GM12878 (cell line): Measurements from ENCODE around the gene PDLIM3. TPM values are rescaled to one million over a fixed set of nuclear protein-coding genes. Genes with fewer than 3 reads are reported as not detected.

ENCODE experiments used
- ATAC-seq: fragments of 200-7000 bp; cut with Tn5 transposase; 3 replicates; pipeline ENCODE4 v1.9.1; 2020; ENCODE audit warnings: mild to moderate bottlenecking, moderate library complexity
- BruUV-seq: library from RNA; stranded (reverse); fragments of 400-500 nt; replicated peaks from 2 replicates; lab custom pipeline; 2021; lab: Mats Ljungman, UMichigan
- CTCF ChIA-PET: fragments of 300-600 bp; sonication (Branson Sonifier 250); formaldehyde crosslinking; extraction: SDS; loops from one replicate; lab custom pipeline; 2021; ENCODE audit warnings: inconsistent platforms; lab: Yijun Ruan, JAX
- POLR2A ChIA-PET: fragments of 350-600 bp; formaldehyde crosslinking; extraction: SDS; loops from one replicate; lab custom pipeline; 2021; ENCODE audit warnings: inconsistent platforms; lab: Charles Lee
- RAD21 ChIA-PET: fragments of 300-600 bp; sonication (Branson Sonifier 250); formaldehyde crosslinking; loops from one replicate; lab custom pipeline; 2023; ENCODE audit warnings: antibody characterized with exemption; ENCODE audit not compliant: unreplicated experiment; lab: Charles Lee
- SMC1A ChIA-PET: fragments of 300-600 bp; sonication (Branson Sonifier 250); formaldehyde crosslinking; loops from one replicate; lab custom pipeline; 2023; ENCODE audit not compliant: unreplicated experiment, uncharacterized antibody; lab: Charles Lee
- DNase-seq: peaks from one replicate; pipeline ENCODE4 v3.0.0-alpha.2; 2011; ENCODE audit warnings: low read depth, low spot score
- FAIRE-seq: peaks from 3 replicates; lab custom pipeline; 2011; peaks lifted over from hg19 to GRCh38; lab: Jason Lieb, UNC
- H2AFZ ChIP-seq: 2 replicates; pipeline ENCODE4 v1.6.0; 2011; ENCODE audit warnings: low read depth, low read length, control low read depth; ENCODE audit not compliant: control insufficient read depth
- H3K27ac ChIP-seq: 2 replicates; pipeline ENCODE4 v1.5.1; 2011; ENCODE audit warnings: control low read depth; ENCODE audit not compliant: control insufficient read depth, insufficient read depth
- H3K27me3 ChIP-seq, 2 experiments: replicated peaks in 1 of 2; 2 replicates each; pipeline versions ENCODE4 v1.6.0 to v1.6.1; 2011; ENCODE audit warnings: low read length in 1 of 2; ENCODE audit not compliant: control insufficient read depth in 2 of 2, insufficient read depth in 2 of 2
- H3K36me3 ChIP-seq, 2 experiments: 2 replicates each; pipeline ENCODE4 v1.5.1; 2011; ENCODE audit warnings: low read length in 1 of 2; ENCODE audit not compliant: control insufficient read depth in 2 of 2, insufficient read depth in 2 of 2
- H3K4me1 ChIP-seq: 2 replicates; pipeline ENCODE4 v1.6.1; 2011; ENCODE audit warnings: mild to moderate bottlenecking, low read length, moderate library complexity, mixed read lengths; ENCODE audit not compliant: control insufficient read depth, insufficient read depth
- H3K4me2 ChIP-seq: 2 replicates; pipeline ENCODE4 v1.6.0; 2011; ENCODE audit warnings: control low read depth; ENCODE audit not compliant: control insufficient read depth, insufficient read depth
- H3K4me3 ChIP-seq: fragments of 200-600 bp; sonication (generic); 2 replicates; pipeline ENCODE4 v1.5.1; 2016
- H3K79me2 ChIP-seq: 2 replicates; pipeline ENCODE4 v1.6.0; 2011; ENCODE audit warnings: low read length; ENCODE audit not compliant: control insufficient read depth, insufficient read depth
- H3K9ac ChIP-seq: 2 replicates; pipeline ENCODE4 v1.8.0; 2011; ENCODE audit warnings: low read length, control low read depth, mixed read lengths; ENCODE audit not compliant: control insufficient read depth, insufficient read depth
- H3K9me3 ChIP-seq: replicated peaks from 3 replicates; pipeline ENCODE4 v1.5.1; 2011; ENCODE audit warnings: mild to moderate bottlenecking, low read length; ENCODE audit not compliant: control insufficient read depth, insufficient read depth
- H4K20me1 ChIP-seq: 2 replicates; pipeline ENCODE4 v1.6.0; 2011; ENCODE audit not compliant: control insufficient read depth, insufficient read depth
- CHD2 ChIP-seq: IDR thresholded peaks from 2 replicates; pipeline ENCODE4 v1.6.1; 2011; ENCODE audit warnings: low read depth, low read length, improper control_type of control experiment, borderline replicate concordance
- CREB1 ChIP-seq: IDR thresholded peaks from 2 replicates; pipeline ENCODE4 v1.6.1; 2012; ENCODE audit warnings: low read depth, mild to moderate bottlenecking, inconsistent platforms
- CTCF ChIP-seq, 3 experiments: IDR thresholded peaks in 2 of 3; conservative IDR thresholded peaks in 1 of 3; 2 replicates each; pipeline ENCODE4 v1.5.1; 2011; ENCODE audit warnings: low read depth in 3 of 3, low read length in 3 of 3, mild to moderate bottlenecking in 3 of 3, control low read depth in 2 of 3, moderate library complexity in 2 of 3, inconsistent platforms in 1 of 3, mixed read lengths in 1 of 3; ENCODE audit not compliant: control insufficient read depth in 2 of 3, insufficient read depth in 1 of 3; ENCODE audit errors: extremely low read depth in 1 of 3
- GABPA ChIP-seq: IDR thresholded peaks from 2 replicates; pipeline ENCODE4 v1.6.1; 2014; ENCODE audit warnings: antibody characterized with exemption, low read depth, mild to moderate bottlenecking, inconsistent platforms
- MAX ChIP-seq: IDR thresholded peaks from 2 replicates; pipeline ENCODE4 v1.6.1; 2012; ENCODE audit warnings: low read depth, low read length, improper control_type of control experiment
- NR2C2 ChIP-seq: IDR thresholded peaks from 2 replicates; pipeline ENCODE4 v1.6.1; 2011; ENCODE audit warnings: borderline replicate concordance, low read depth; ENCODE audit not compliant: control insufficient read depth, insufficient read length
- PAX5 ChIP-seq: IDR thresholded peaks from 2 replicates; pipeline ENCODE4 v1.6.1; 2011; ENCODE audit warnings: low read depth, low read length, borderline replicate concordance
- PML ChIP-seq: IDR thresholded peaks from 2 replicates; pipeline ENCODE4 v1.6.1; 2012; ENCODE audit warnings: low read length, inconsistent platforms
- POU2F2 ChIP-seq: IDR thresholded peaks from 3 replicates; pipeline ENCODE4 v1.6.1; 2011; ENCODE audit warnings: low read depth, mild to moderate bottlenecking, low read length, borderline replicate concordance
- SIN3A ChIP-seq: IDR thresholded peaks from 2 replicates; pipeline ENCODE4 v1.6.1; 2012; ENCODE audit warnings: low read depth, low read length, improper control_type of control experiment
- SKIL ChIP-seq: fragments of 450-650 bp; IDR thresholded peaks from 2 replicates; pipeline ENCODE4 v1.6.1; 2017; ENCODE audit warnings: mild to moderate bottlenecking, low read depth, inconsistent platforms; ENCODE audit not compliant: poor library complexity, severe bottlenecking
- STAT1 ChIP-seq: fragments of 450-650 bp; conservative IDR thresholded peaks from 2 replicates; pipeline ENCODE4 v1.6.1; 2014; ENCODE audit warnings: antibody characterized with exemption, mild to moderate bottlenecking
- TCF12 ChIP-seq: IDR thresholded peaks from 2 replicates; pipeline ENCODE4 v1.6.1; 2011; ENCODE audit warnings: low read depth, mild to moderate bottlenecking, low read length
- TCF3 ChIP-seq: IDR thresholded peaks from 2 replicates; pipeline ENCODE4 v1.6.1; 2012; ENCODE audit warnings: low read depth, mild to moderate bottlenecking, low read length, borderline replicate concordance; ENCODE audit not compliant: insufficient read depth
- WGBS: methylation state at CpG from one replicate; pipeline ENCODE4 v1.1.6; 2016; ENCODE audit warnings: low lambda C conversion rate; ENCODE audit not compliant: insufficient replicate concordance, insufficient coverage; ENCODE audit errors: missing lambda C conversion rate; 5-methylcytosine and 5-hydroxymethylcytosine counted together
- in situ Hi-C: fragments of 300-500 bp; cut with MboI; formaldehyde crosslinking; loops from 9 replicates; pipeline ENCODE4 v1.14.3; 2018; ENCODE audit warnings: mixed read lengths
- intact Hi-C: fragments of 100-400 bp; cut with micrococcal nuclease; formaldehyde crosslinking; loops from one replicate; pipeline ENCODE4 v1.14.2; 2022; ENCODE audit not compliant: unreplicated experiment
- polyA plus RNA-seq, 11 experiments: library from polyadenylated mRNA; depleted of rRNA in 4 of 11; unstranded in 6 of 11; stranded (reverse) in 5 of 11; fragments of >200 nt; fragmentation: Nextera tagmentation in 4 of 11; fragmentation: Illumina TruSeq in 1 of 11; extraction: Ambion mirVana in 4 of 11; extraction: Trizol in 1 of 11; gene quantifications; 1 replicate in 1 of 11; 2 replicates in 10 of 11; pipeline versions ENCODE4 v1.2.1 to v1.2.3, GENCODE V29; 2011 to 2016; ENCODE audit warnings: inconsistent platforms in 2 of 11, missing spikeins in 2 of 11, low read depth in 1 of 11
- total RNA-seq, 4 experiments: library from RNA; depleted of rRNA in 3 of 4; stranded (reverse); fragments of >200 nt in 3 of 4; fragmentation: Illumina TruSeq in 1 of 4; extraction: Trizol in 1 of 4; gene quantifications; 2 replicates each; pipeline versions ENCODE4 v1.2.1 to v1.2.3, GENCODE V29; 2013 to 2021

PDLIM3 gene
- total and polyA plus RNA-seq, 10 of the 15 experiments (the other 5 are each of a cell fraction or from before 2014, with no cell fraction given) = 0.04 to 0.43 (median 0.08) TPM; not detected in 7

GRCh38 chr4:185468999-185469398, 66.3 kb downstream of the PDLIM3 start:
- H3K79me2 ChIP-seq = no peaks in the 10 kb centered on the region; the same call in none of the 2 replicates
- no peak for ATAC-seq
- BruUV-seq = no TSS peak
- H2AFZ ChIP-seq = no peak overlapping the region
- no peak overlapping the region for H3K4me2 ChIP-seq
- intact Hi-C loops = no loop called here
- no peaks in the 10 kb centered on the region for H3K36me3 ChIP-seq
- ChIA-PET POLR2A (no interaction called here), CTCF (no interaction called here), SMC1A (no interaction called here), RAD21 (no interaction called here)
- DNase-seq = no peak
- H4K20me1 ChIP-seq = no peaks in the 10 kb centered on the region
- in situ Hi-C loops = no loop called here
- peaks cover 13% of the 10 kb centered on the region for H3K4me1 ChIP-seq
- no peak overlapping the region for H3K9ac ChIP-seq
- no peak overlapping the region for H3K4me3 ChIP-seq
- peaks cover 0 to 2% of the 10 kb centered on the region in 2 experiments; a peak in 1 of 4 replicates for H3K27me3 ChIP-seq
- TF ChIP-seq TCF3 (no peak), SIN3A (no peak), STAT1 (no peak)
- no peak for FAIRE-seq
- H3K27ac ChIP-seq = no peak overlapping the region
- no peaks in the 10 kb centered on the region; the same call in 2 of the 3 replicates for H3K9me3 ChIP-seq
- 49% methylated on average over 2 of the region's 2 CpGs for WGBS

- H3K9me3 ChIP-seq = no peaks in the 10 kb centered on the region; the same call in 2 of the 3 replicates
- ATAC-seq = no peak
- 83% methylated on average over 8 of the region's 8 CpGs for WGBS
- POLR2A ChIA-PET = no interaction called here
- H3K27ac ChIP-seq = no peak overlapping the region
- FAIRE-seq = no peak
- in situ Hi-C loops (no loop called here), intact Hi-C loops (no loop called here)
- no peak overlapping the region for H2AFZ ChIP-seq
- BruUV-seq = no TSS peak
- no peak overlapping the region for H3K4me2 ChIP-seq
- no peaks in the 10 kb centered on the region for H4K20me1 ChIP-seq
- no peak for DNase-seq
- RAD21 ChIA-PET = no interaction called here
- peaks cover 13% of the 10 kb centered on the region for H3K4me1 ChIP-seq
- SMC1A ChIA-PET = no interaction called here
- CTCF ChIA-PET = no interaction called here
- H3K27me3 ChIP-seq = peaks cover 0 to 2% of the 10 kb centered on the region in 2 experiments; a peak in 1 of 4 replicates
- H3K79me2 ChIP-seq = no peaks in the 10 kb centered on the region; the same call in none of the 2 replicates
- H3K4me3 ChIP-seq = no peak overlapping the region
- H3K9ac ChIP-seq = no peak overlapping the region
- no peaks in the 10 kb centered on the region for H3K36me3 ChIP-seq
- no peak for TF ChIP-seq CTCF (IDR thresholded peaks at IDR 0.05 in 2 of 3, conservative IDR thresholded peaks at IDR 0.05 in 1 of 3; ENCODE audit: control insufficient read depth in 2 of 3, extremely low read depth in 1 of 3, insufficient read depth in 1 of 3, low read depth in 3 of 3, low read length in 3 of 3)
- no peak for TF ChIP-seq POU2F2
- TF ChIP-seq CHD2 = no peak
- no peak for TF ChIP-seq MAX
- no peak for TF ChIP-seq SKIL
- no peak for TF ChIP-seq STAT1
- no peak for TF ChIP-seq PML
- no peak for TF ChIP-seq GABPA
- TF ChIP-seq TCF12 = no peak
- no peak for TF ChIP-seq NR2C2
- TF ChIP-seq PAX5 = no peak
- TF ChIP-seq CREB1 = no peak
These were observed 67.3 kb downstream of the PDLIM3 start for GRCh38 chr4:185467991-185468390.
